Dermis microvascular lymphatic vessel endothelial cell (primary cell): ENCODE data around the gene WNT10A. TPM values are rescaled to one million over a fixed set of nuclear protein-coding genes. Genes with fewer than 3 reads are reported as not detected.

Experiments used
- DNase-seq, 2 donors: peaks; one replicate each; pipeline versions ENCODE4 v3.0.0 to v3.0.0-alpha.2; 2010; ENCODE audit warnings: low read depth in 2 of 2
- total RNA-seq: library from RNA; depleted of rRNA; stranded (reverse); fragments of >200 nt; gene quantifications from 2 replicates; pipeline ENCODE4 v1.2.1, GENCODE V29; 2014

The WNT10A gene
- total RNA-seq, 1 donor from 2014 or later = not detected

DNA sequence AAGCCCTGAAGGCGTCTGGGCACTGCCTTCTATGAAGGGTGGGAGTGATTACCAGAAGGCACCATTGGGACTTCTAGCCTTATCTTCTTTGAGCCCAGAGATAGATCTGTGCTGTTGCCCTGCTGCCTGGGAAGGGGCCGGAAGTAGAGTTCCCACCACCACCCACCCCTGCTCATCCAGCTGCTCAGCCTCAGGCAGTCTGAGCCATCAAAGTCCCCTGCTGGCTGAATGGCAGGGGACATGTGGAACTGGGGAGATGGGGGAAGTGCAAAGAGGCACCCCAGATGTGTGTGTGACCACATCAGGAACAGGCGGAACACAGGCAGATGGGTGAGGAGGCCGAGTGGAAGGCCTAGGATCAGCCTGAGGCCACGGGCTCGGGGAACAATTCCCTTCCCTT, 3.3 kb upstream of the WNT10A start:
- DNase-seq = no peak

DNA sequence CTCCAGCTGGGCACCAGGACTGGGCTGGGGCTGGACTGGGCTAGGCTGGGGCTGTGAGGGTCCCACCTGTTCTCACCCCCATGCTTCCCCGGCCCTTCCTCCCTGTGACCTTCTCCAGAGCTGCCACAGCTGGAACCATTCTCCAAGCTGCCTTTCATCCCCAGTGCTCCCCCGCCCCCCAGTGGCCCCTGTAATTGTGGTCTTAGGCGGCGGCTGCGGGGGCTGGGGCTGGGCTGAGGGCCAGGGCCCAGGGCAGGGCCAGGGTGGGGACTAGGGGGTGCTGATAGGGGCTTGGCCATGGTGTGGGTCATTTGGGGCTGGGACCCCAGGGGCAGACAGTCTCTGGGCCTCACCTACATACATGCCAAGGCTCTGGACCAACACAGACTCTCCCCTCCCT, 2.8 kb upstream of the WNT10A start:
- DNase-seq = no peak

DNA sequence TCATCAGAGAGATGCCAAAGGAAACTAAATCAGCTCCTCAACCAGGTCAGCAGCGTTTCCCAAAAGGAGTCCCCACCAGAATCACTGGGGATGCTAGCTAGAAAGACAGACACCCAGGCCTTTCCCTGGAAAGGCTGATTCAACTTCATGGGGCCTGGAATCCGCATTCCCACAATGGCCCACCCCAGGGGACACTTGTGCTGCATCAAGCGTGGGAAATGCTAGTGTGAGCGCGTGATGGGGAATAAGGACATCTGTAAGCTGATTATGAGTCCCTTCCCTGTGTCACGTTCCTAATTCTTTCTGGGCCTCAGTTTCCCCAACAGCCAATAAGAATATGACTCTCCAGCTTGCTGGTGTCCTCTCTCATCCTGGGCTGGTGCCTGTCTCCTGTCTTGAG, 2.2 kb upstream of the WNT10A start:
- DNase-seq = no peak

DNA sequence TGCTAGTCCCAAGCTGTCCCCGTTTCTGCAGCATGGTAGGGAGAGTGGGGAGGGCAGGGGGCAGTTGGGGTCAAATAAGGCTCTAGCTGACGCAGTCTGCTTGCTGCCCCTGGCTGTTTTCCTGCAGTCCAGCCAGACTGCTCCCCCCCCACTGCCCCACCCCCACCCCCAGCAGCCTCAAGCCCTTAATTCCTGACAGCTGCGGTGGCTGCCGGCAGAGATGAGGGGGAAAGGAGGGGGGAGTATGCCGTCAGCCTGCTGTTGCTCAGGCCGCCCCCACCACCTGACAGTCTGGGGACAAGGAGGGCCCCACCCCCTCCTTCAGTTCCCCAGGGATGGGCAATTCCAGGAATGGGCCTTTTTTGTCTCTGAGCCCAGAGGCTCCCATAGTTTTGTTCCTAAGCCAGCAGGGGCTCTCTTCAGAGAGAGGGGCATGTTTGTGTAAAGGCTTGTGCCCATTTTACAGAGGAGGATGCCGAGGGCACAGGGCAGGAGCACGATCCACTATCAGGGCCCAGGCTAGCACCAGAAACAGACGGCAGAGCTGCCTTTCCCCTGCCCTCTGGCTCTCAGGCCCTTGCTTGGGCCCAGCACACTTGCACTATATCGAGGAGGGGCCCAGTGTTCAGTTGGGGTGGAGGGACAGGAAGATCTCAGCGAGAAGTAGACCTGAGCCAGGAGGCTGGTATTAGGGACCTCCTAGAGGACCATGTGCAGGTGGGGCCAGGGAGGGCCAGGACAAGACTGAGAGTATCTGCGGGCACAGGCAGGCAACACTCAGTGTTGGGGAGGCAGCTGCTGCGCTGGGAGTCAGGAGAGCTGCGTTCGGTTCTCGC, 1.5 kb upstream of the WNT10A start:
- no peak for DNase-seq

DNA sequence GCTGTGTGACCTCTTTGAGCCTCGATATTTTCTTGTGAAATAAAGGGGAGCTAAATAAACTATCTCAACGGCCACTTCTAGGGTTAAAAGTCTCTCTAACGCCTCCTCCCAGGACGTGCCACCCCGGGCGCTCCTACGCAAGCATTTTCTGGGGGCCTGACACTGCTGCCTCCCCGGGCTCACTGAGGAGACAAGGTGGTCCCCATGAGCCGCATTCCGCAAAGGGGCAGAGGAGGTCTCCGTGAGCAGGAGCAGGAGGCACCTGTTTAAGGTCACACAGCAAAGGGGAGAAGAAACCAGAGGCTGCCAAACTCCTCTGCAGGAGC, 913 bp upstream of the WNT10A start:
- DNase-seq = no peak

DNA sequence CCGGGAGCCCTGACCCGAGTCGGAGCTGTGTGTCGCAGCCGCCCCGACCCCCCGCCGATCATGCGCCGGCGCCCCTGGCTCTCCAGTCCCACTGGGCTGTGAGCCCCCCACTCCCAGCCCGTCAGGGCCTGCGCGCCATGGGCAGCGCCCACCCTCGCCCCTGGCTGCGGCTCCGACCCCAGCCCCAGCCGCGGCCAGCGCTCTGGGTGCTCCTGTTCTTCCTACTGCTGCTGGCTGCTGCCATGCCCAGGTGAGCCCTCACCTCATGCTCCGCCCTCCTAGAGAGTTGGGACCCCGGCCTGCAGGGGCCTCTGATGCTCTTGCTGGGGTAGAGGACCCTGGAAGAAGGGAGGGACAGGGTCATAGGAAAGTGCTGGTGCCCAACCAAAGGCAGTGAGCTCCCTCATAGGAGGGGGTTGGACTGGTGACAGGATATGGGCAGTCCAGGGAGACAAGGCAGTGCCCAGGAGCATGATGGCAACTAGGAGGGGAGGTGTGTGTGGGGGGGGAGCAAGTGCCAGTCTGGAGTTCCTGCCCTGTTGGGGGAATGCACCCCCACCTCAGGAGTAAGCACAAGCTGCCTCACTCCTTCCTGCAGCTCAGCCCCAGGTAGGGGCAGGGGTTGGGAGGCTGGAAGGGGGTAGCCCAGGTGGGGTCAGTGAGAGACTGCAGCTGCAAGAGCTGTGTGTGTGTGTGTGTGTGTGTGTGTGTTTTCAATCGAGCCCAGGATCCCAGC, 375 bp downstream of the WNT10A start:
- DNase-seq = no peak

DNA sequence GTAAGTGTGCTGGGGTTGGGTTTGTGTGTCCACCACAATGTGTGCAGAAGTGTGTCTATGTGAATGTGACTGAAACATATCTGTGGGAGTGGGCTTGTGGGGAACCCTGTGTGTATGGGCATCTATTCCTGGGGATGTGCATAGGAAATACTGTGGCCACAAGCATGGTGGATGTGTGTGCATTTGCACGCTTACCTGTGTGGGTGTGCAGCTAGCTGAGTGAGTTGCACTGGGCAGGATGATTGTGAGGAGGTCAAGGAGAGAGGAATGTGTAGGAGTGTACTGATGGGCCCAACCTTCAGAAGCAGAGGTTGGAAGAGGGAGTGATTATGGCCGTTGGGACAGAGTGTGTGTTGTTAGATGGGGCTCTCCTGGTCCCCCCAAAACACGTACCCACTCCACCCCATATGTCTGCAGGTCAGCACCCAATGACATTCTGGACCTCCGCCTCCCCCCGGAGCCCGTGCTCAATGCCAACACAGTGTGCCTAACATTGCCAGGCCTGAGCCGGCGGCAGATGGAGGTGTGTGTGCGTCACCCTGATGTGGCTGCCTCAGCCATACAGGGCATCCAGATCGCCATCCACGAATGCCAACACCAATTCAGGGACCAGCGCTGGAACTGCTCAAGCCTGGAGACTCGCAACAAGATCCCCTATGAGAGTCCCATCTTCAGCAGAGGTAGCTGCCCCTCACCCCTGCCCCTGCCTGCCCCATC, 1.2 kb downstream of the WNT10A start:
- DNase-seq = no peak

DNA sequence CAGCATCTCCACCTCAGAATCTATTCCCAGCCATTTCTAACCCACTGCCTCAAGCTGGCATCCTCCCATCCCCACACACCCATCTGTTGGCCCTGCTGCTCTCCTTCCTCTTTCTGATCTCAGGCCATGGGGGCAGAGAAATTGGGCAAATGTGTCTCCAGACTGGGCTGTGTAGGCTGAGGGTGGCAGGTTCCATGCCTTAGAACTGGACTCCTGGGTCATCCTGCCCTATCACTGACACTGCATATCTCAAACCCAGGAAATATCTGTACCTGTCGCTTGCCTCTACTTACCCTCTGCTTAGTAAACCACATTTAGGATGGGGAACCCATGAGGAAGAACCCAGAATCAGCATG, 1.8 kb downstream of the WNT10A start:
- no peak for DNase-seq

DNA sequence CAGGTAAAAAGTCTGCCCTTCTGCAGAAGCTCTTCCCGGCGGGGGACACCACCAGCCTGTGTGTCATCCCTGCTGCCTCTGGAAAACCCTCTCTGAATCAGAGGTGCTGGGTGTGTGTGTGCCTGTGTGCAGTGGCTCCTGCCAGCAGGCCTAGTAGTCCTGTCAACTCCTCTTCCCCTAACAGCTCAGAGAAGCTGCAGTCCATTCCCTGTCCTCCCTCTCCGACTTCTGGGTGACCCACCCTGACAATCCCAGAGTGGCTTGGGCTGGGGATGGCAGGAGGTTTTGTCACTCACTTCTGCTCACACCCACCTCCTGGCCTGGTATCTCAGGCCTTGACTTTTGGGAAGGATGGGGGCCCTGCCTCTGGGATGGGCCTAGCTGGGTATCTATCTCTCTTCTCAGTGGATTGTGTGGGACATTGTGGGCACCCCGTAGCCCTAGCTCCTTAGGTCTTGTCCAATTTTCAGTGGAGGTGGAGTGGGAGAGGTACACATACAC, 2.3 kb downstream of the WNT10A start:
- no peak for DNase-seq

DNA sequence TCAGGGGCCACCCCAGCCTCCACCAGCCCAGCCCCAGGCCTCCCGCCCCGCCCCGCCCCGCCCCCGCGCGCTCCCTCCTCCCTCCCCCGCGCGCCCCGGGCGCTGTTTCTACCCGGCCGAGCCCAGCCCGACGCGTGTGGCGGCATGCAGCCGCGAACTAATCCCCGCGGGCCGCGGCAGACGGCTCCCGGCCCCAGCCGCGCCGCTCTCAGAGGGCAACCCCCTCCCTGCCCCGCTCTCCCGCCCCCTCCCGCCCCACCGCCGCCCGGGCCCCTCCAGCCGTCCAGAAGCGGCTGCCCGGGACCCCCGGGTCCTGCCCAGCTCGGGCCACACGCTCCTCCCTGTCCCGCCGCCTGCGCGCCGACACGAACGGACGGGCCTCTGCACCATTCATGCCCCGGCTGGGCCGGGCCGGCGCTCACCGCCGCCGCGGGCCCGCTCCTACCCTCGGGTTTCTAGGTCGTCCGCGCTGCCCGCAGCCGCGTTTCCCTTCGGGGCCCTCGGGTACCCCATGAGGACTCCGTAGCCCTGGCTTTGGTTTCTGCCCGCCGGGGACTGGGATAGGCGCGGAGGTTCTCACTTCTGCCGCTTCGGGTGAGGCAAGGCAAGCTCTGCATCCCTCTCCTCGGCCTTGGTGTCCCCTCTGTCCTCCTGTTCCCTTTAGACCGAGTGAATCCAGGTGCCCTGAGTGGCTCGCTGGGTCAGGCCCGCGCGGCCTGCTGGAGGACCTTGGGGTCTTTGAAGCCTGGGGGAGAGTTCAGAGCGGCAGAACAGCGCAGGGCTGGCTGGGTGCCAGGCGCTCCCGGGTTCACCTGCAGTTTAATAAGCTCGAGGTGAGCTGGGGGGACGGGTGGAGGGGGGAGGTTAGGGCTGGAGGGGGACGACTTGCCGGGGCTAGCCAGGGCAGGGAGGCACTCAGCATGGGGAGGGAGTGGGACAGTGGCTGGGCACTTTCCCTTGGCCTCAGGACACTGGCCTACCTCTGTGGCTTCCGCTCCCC, 3.1 kb downstream of the WNT10A start:
- DNase-seq = no peak

DNA sequence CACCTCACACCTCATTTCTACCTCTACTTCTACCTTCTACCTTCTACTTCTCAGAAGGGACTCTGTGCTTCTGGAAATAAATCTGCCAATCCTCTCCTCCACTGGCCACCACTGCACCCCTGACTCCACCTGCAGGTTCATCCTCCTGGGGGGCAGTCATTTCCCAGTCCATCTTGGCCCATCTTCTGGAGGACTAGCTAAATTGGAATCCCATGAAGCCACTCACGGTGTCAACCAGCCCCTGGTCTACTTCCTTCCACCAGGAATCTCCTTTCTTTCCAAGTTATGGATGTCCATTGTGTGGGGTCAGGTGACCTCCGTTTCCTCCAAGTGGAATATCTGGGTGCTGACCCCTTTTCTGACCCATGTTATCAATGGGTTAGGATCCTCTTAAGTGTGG, 3.9 kb downstream of the WNT10A start:
- no peak for DNase-seq

DNA sequence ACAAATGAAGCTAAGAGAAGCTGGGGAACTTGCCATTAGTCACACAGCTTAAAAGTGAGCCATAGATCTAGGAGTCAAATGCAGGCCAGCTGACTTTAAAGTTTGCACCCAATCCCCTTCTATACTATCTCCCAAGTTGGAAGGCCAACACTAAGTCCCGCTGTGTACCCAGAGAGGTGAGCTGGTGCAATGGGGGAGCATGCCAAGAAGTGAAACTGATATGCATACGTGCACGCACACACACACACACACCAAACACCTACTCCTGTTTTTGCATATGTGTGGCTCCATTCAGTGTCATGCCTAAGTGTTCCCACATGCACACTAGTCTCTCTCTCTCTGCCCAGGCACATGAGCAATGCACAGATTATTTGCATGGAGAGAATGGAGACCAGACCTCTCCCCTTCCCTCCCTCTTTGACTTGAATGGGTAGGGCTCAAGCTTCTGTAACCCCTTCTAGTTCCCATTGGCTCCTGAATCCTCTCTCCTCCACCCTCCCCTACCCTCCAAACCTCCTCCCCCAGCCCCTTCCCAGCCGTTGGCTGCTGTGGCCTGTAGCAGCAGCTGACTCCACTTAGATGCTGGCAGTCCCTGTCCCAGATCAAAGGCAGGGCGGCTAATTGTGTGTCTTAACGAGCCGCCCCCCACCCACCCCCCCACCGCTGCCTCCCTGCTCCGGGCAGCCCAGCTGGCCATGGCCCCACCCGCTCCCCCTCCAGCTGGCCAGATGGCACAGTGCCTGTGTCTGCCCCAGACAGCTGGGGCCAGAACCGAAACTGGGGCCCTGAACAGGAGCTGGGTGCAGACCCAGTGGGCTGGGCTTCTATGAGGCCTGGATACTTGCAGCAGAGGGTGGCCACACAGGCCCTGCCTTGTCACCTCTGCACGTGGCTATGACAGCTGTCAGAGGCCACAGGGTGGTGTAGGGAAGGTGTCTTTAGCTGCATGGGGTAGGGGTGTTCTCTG, 5.6 kb downstream of the WNT10A start:
- DNase-seq = no peak

DNA sequence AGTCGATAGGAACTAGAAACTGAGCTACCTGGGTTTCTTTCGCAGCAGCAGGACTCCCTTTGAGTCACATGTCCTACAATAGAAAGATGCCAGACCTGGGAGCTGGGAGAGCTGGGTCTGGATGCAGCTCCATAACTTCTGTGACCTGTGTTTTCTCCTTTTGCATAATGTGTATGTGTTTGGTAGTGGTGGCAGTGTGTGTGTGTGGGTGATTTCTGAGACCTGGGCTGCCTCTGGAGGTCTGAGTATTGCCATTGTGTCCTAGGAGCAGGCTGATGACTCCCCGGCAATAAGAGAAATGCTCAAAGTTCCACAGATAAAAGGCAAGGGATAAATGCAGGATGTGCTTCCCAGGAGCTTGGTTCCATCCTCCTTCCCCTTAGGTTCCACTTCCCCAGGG, 6.4 kb downstream of the WNT10A start:
- no peak for DNase-seq

DNA sequence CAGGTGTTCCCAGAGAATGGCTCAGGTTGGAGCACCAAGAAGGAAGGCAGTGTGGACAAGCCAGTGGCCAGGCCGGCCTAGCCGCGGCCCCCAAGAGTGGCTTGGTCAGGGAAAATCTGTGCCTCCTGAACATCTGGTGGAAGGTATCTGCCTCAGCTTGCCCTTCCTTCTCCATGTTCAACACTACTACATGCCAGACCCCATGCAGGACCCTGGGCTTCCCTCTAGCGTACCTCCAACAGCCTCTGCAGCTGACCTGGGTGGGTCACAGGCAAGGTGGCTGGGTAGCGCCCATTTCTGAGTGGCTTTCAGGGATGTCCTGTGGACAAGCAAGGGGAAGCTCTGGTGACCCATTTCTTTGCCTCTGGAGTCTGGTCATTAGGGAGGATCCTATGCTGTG, 7.7 kb downstream of the WNT10A start:
- DNase-seq = no peak

DNA sequence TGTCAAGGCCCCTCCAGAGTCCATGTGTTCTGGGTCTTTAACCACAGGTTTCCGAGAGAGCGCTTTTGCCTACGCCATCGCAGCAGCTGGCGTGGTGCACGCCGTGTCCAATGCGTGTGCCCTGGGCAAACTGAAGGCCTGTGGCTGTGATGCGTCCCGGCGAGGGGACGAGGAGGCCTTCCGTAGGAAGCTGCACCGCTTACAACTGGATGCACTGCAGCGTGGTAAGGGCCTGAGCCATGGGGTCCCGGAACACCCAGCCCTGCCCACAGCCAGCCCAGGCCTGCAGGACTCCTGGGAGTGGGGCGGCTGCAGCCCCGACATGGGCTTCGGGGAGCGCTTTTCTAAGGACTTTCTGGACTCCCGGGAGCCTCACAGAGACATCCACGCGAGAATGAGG, 9.3 kb downstream of the WNT10A start:
- no peak for DNase-seq

DNA sequence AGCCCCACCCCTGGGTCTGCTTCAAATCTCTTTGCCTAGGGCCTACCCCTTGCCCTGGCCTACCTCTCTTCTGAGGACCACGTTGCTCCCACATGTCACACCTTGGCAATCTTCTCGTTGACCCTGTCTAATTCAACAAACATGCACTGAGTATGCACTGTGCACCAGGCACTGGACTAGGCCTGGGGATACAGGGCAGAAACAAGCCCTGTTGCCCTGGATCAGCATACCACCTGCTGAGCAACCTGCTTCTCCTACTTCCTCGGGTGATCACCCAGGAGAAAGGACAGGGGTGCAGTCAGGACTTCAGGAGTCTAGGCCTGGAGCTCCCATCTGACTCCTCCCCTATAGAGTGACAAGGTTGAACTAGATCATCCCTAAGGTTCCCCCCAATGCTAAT, 9.7 kb downstream of the WNT10A start:
- DNase-seq = no peak

DNA sequence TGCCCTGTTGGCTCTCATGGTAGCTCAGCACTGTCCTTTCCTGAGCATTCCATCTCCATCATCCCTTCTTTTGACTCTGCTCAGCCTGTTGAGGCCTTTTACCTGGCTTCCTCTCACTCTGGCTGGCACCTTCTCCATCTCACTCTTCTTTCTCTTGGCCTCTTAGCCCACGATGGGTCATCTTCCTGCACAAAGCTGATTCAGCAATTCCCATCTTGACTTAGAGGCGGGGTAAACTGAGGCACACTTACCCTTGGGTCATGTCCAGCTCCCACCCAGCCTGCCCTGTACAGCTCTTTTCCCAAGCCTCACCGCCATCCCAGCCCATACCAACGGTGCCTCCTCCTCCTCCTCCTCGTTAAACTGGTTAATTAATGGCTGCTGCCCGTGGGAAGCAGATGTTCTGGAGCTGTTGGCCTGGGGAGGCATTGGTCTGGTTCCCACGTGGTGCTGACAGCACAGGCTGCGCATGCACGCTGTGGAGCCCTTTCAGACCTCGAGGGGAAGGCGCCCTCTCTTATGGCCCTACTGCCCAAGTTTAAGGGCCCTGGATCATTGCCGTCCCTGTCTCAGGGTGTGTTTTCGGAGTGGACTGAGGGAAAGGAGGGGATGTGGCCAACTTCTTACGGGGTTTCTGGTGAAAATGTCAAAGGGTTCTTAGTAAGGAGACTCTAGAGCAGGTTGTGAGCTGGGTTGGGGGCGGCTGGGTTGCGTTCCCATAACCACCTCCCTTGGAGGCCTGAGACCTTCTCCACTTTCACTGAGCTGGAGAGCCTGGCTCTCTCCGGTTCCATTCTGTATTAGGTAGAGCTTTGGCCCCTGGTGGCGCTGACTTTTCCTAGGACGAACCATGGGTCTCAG, 10.9 kb downstream of the WNT10A start:
- no peak for DNase-seq

DNA sequence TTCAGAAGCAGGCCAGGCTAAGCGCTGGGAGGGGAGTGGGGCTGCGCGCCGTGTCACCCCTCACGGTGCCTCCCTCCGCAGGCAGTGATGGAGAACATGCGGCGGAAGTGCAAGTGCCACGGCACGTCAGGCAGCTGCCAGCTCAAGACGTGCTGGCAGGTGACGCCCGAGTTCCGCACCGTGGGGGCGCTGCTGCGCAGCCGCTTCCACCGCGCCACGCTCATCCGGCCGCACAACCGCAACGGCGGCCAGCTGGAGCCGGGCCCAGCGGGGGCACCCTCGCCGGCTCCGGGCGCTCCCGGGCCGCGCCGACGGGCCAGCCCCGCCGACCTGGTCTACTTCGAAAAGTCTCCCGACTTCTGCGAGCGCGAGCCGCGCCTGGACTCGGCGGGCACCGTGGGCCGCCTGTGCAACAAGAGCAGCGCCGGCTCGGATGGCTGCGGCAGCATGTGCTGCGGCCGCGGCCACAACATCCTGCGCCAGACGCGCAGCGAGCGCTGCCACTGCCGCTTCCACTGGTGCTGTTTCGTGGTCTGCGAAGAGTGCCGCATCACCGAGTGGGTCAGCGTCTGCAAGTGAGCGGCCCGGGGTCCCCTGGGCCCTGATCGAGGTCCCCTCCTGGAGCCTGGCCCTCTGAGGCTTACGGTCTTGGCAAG, 12.2 kb downstream of the WNT10A start:
- DNase-seq = peak in 1 of 2 donors; percentile 60
